NCI-H1930 (cell line): ENCODE results near the gene OR5L1.

Experiments used
- DNase-seq, 2 experiments: peaks; one replicate each; lab custom pipeline; 2025; lab: John Stamatoyannopoulos, UW

The OR5L1 gene

GRCh38 chr11:55811067-55811466 lies at the start of gene OR5L1:
TSS of gene OR5L1 (plus strand) at chr11:55811367. CDS start at chr11:55811467, 100 bp downstream.
- DNase-seq, result no peak

DNA sequence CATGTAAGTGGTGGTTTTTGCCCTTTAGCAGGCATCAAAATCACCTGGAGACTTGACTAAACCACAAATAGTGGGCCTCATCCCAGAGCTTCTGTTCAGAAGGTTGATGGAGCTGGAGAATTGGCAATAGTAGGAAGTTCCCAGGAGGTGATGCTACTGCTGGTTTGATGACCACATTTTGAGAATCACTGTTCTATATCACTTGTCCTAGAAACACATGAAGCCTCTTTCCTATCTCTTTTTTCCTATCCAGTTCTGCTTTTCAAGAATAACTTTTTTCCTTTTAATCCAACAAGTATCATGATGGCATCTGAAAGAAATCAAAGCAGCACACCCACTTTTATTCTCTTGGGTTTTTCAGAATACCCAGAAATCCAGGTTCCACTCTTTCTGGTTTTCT lies 38.0 kb upstream of the OR5L1 start, which contains the start of gene OR5D13:
TSS of gene OR5D13 (plus strand) at position 301 of the 400 bp plus-strand sequence. CDS start at position 301, 0 bp downstream.
- DNase-seq, result no peak

DNA sequence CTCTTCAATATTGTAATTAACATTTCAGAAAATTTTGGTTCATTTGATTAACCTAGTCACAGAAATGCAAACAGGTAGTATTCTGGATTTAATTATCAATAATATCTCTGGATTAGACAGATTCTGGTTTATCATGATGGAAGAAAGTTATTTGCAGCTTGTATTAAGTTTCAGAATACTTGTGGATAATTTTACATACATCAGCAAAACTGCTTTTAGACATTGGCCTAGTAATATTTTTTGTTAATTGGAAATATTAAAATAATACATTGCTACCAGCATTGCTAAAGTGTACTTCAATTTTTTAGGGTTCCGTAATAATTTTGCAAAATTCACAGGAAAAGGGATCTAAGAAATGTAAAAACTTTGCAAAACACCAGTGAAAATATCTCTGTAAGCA lies 19.6 kb upstream of the OR5L1 start:
- no peak for DNase-seq

- DNase-seq, result no peak
These were observed 17.8 kb upstream of the OR5L1 start for GRCh38 chr11:55793321-55793720.

- DNase-seq, result no peak
These were observed 15.9 kb upstream of the OR5L1 start, which contains the start of gene OR5D14 for GRCh38 chr11:55795256-55795655. TSS of gene OR5D14 (plus strand) at chr11:55795556. CDS start at chr11:55795556, 0 bp downstream.

- no peak for DNase-seq
These were observed 4.9 kb upstream of the OR5L1 start for GRCh38 chr11:55806248-55806647.

- DNase-seq, result no peak
These were observed 8.2 kb downstream of the OR5L1 start, which contains the start of gene OR5D18 for GRCh38 chr11:55819330-55819729. TSS of gene OR5D18 (plus strand) at chr11:55819630. CDS start at chr11:55819630, 0 bp downstream.

DNA sequence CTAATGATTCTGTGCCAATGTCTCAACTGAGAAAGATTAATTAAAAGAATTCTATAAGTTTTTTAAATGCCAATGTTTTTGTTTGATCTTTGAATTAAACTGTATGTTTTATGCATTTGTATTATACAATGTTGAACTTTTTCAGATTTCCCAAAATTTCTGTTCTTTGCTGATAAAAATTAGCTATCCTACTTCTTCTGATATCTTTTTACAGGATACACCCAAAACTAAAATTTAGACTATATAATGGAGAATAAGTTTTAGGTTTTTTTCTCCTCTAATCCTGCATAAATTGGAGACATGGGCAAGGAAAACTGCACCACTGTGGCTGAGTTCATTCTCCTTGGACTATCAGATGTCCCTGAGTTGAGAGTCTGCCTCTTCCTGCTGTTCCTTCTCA lies 15.8 kb downstream of the OR5L1 start, which contains the start of gene OR5L2:
TSS of gene OR5L2 (plus strand) at position 301 of the 400 bp plus-strand sequence. CDS start at position 301, 0 bp downstream.
- DNase-seq, result no peak

GRCh38 chr11:55838452-55838851 lies 27.3 kb downstream of the OR5L1 start, which contains the start of gene OR5D16:
TSS of gene OR5D16 (plus strand) at chr11:55838752. CDS start at chr11:55838752, 0 bp downstream.
- no peak for DNase-seq

DNA sequence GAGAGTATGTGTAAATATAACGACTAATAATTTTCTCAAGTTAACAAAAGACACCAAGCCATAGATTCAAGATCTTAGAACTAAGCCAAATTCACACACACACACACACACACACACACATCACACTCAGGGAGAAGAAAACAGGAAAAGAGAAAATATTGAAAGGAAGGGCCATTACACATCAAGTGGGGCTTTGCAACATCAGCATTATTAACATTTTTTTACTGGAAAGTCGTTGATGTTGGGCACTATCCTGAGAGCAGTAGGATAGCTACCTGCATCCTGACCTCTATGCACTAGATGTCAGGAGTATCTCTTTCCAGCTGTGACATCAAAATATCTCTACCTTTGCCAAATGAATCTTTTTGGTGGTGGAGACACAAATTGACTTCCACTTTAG lies 36.3 kb downstream of the OR5L1 start:
- DNase-seq, result no peak

GRCh38 chr11:55849037-55849436 lies 37.9 kb downstream of the OR5L1 start:
- DNase-seq, result no peak

DNA sequence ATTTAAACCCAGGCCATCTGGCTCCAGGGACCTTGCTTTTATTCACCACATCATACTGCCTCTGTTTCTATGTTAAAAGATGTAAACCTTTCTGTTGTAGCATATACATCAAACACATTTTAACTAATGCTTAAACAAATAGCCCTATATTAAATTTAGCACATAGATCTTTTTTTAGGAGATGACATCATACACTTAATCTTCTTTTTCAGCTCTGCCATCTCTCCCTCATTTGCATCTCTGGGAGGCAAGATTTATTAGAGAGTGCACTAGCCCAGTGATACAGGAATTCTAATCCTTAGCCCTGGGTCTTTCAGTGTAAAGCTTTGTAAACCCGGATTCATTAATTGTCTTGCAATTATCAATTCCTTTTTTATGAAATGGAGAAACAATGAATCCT lies 41.0 kb downstream of the OR5L1 start:
- no peak for DNase-seq

GRCh38 chr11:55854704-55855103 lies 43.5 kb downstream of the OR5L1 start:
- DNase-seq, result no peak
